K562 (cell line): ENCODE results near the gene GTF3C1. TPM values are rescaled to one million over a fixed set of nuclear protein-coding genes. Genes with fewer than 3 reads are reported as not detected.
A peak's percentile ranks its signal among the peaks of the same experiment; 100 is the strongest.

Experiments used
- CCAR2 ChIP-seq: fragments of 200-400 bp; formaldehyde crosslinking; IDR thresholded peaks from 2 replicates; pipeline ENCODE4 v1.6.1; 2017; ENCODE audit warnings: mild to moderate bottlenecking, low read depth, low read length
- MCM3 ChIP-seq: fragments of 450-650 bp; IDR thresholded peaks from 2 replicates; pipeline ENCODE4 v1.6.1; 2016
- NFYB ChIP-seq: IDR thresholded peaks from 2 replicates; pipeline ENCODE4 v1.6.1; 2011; ENCODE audit warnings: mild to moderate bottlenecking, moderate library complexity; ENCODE audit not compliant: insufficient read length; ENCODE audit errors: extremely low read depth
- PCBP2 ChIP-seq: fragments of 200-400 bp; formaldehyde crosslinking; IDR thresholded peaks from 2 replicates; pipeline ENCODE4 v1.6.1; 2018; ENCODE audit warnings: low read length, low read depth, mild to moderate bottlenecking, moderate library complexity; ENCODE audit not compliant: poor library complexity, severe bottlenecking
- PML ChIP-seq: IDR thresholded peaks from 2 replicates; pipeline ENCODE4 v1.6.1; 2012; ENCODE audit warnings: low read length, inconsistent platforms
- RNF219 ChIP-seq: fragments of 250-450 bp; sonication (Bioruptor Pico); IDR thresholded peaks from 2 replicates; pipeline ENCODE4 v1.5.0; 2022; ENCODE audit warnings: mild to moderate bottlenecking
- THRB ChIP-seq: fragments of 450-650 bp; formaldehyde crosslinking; conservative IDR thresholded peaks from 2 replicates; pipeline ENCODE4 v1.4.0; 2022; ENCODE audit warnings: mild to moderate bottlenecking, missing genetic modification characterization
- ZBTB1 ChIP-seq: sonication (generic); formaldehyde crosslinking; IDR thresholded peaks from 2 replicates; pipeline ENCODE4 v1.8.1; 2023; ENCODE audit warnings: missing genetic modification reagents, low read depth, mild to moderate bottlenecking, borderline replicate concordance
- ZNF134 ChIP-seq: fragments of 250-450 bp; sonication (Bioruptor Pico); conservative IDR thresholded peaks from 2 replicates; pipeline ENCODE4 v1.4.0; 2020
- ZNF174 ChIP-seq: fragments of 250-450 bp; sonication (Bioruptor Pico); IDR thresholded peaks from 2 replicates; pipeline ENCODE4 v1.4.0; 2020; ENCODE audit warnings: mild to moderate bottlenecking
- ZNF263 ChIP-seq: sonication (generic); formaldehyde crosslinking; IDR thresholded peaks from 2 replicates; pipeline ENCODE4 v1.8.0; 2022; ENCODE audit warnings: mild to moderate bottlenecking, missing genetic modification reagents, borderline replicate concordance
- ZNF592 ChIP-seq: fragments of 450-650 bp; IDR thresholded peaks from 2 replicates; pipeline ENCODE4 v1.6.1; 2017; ENCODE audit warnings: antibody characterized with exemption, mild to moderate bottlenecking
- polyA plus RNA-seq, 8 experiments: library from polyadenylated mRNA; depleted of rRNA in 4 of 8; stranded (reverse) in 5 of 8; unstranded in 3 of 8; fragments of >200 nt; fragmentation: Nextera tagmentation in 2 of 8; fragmentation: Illumina TruSeq in 1 of 8; extraction: Ambion mirVana in 2 of 8; extraction: Trizol in 1 of 8; gene quantifications; 2 replicates each; pipeline versions ENCODE4 v1.2.1 to v1.2.3, GENCODE V29; 2011 to 2014; ENCODE audit warnings: inconsistent platforms in 1 of 8, missing spikeins in 1 of 8
- total RNA-seq, 7 experiments: library from RNA; depleted of rRNA in 6 of 7; stranded (reverse); fragments of >200 nt in 6 of 7; fragmentation: Illumina TruSeq in 2 of 7; extraction: Trizol in 2 of 7; gene quantifications; 2 replicates each; pipeline versions ENCODE4 v1.2.1 to v1.2.3, GENCODE V29; 2011 to 2021; ENCODE audit warnings: low replicate concordance in 1 of 7
- TF ChIP-seq, protein P1 (sequence below): fragments of 250-450 bp; sonication (Bioruptor Pico); IDR thresholded peaks from 2 replicates; pipeline ENCODE4 v1.5.0; 2020; ENCODE audit warnings: mild to moderate bottlenecking
- TF ChIP-seq, protein P2 (sequence below), 2 experiments: IDR thresholded peaks in 1 of 2; conservative IDR thresholded peaks in 1 of 2; 2 replicates each; pipeline ENCODE4 v1.6.1; 2016; ENCODE audit warnings: low read depth in 2 of 2, mild to moderate bottlenecking in 1 of 2, missing compliant biosample characterization in 1 of 2, missing genetic modification characterization in 1 of 2, moderate library complexity in 1 of 2

Gene GTF3C1
- total and polyA plus RNA-seq, 9 of the 15 experiments (the other 6 are each of a cell fraction or from before 2014, with no cell fraction given): 0.72 to 63.6 (median 30.9) TPM

- TF ChIP-seq RNF219 (CRISPR knock-in tag) (no peak), MCM3 (no peak), ZNF592 (peak; percentile 83), NFYB (no peak), CCAR2 (no peak), PML (no peak), ZNF263 (no peak), ZNF134 (CRISPR knock-in tag) (no peak), ZBTB1 (CRISPR knock-in tag) (no peak), PCBP2 (no peak), THRB (CRISPR knock-in tag) (0 out of 2 replicates have a peak, but pooled peaks have one; percentile 12), ZNF174 (CRISPR knock-in tag) (no peak)
- TF ChIP-seq, protein P1, sequence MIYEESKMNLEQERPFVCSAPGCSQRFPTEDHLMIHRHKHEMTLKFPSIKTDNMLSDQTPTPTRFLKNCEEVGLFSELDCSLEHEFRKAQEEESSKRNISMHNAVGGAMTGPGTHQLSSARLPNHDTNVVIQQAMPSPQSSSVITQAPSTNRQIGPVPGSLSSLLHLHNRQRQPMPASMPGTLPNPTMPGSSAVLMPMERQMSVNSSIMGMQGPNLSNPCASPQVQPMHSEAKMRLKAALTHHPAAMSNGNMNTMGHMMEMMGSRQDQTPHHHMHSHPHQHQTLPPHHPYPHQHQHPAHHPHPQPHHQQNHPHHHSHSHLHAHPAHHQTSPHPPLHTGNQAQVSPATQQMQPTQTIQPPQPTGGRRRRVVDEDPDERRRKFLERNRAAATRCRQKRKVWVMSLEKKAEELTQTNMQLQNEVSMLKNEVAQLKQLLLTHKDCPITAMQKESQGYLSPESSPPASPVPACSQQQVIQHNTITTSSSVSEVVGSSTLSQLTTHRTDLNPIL: no peak
- TF ChIP-seq, protein P2, sequence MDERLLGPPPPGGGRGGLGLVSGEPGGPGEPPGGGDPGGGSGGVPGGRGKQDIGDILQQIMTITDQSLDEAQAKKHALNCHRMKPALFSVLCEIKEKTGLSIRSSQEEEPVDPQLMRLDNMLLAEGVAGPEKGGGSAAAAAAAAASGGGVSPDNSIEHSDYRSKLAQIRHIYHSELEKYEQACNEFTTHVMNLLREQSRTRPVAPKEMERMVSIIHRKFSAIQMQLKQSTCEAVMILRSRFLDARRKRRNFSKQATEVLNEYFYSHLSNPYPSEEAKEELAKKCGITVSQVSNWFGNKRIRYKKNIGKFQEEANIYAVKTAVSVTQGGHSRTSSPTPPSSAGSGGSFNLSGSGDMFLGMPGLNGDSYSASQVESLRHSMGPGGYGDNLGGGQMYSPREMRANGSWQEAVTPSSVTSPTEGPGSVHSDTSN (CRISPR knock-in tag; IDR thresholded peaks at IDR 0.05; ENCODE audit: low read depth): no peak
- TF ChIP-seq, protein P2 (tag; conservative IDR thresholded peaks at IDR 0.05; ENCODE audit: low read depth): peak; percentile 95
These were observed 78.9 kb downstream of the GTF3C1 start (continued) for GRCh38 chr16:27470567-27471431.
